ENCODE results near the gene CDKAL1.
A peak's percentile ranks its signal among the peaks of the same experiment; 100 is the strongest.

CDKAL1 gene

DNA sequence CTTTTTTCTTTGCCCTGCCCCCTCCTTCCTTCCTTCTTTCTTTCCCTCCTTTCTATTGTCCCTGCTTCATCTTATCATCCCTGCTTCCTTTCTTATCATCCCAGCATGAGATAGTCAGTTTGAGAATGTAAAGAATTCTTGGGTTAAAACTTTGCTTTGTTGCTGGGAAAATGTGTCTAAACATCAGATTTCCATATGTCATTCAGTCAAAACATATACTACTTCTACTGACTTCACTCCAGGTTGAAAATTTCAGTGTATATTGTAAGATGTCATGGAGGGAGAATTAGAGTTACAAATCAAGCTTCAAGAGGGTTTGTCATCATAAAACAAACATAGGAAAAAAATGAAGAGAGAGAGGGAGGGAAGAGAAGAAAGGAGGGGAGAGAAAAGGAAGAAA, 700.9 kb downstream of the CDKAL1 start:
- H3K9me3 ChIP-seq (ENCODE audit: control insufficient read depth, low read length) = peaks cover 14% of the 10 kb centered on the region
- no peak for DNase-seq
- no peak overlapping the region for H2BK5ac ChIP-seq (ENCODE audit: low read depth, low read length, poor library complexity, severe bottlenecking)
- H3K4me1 ChIP-seq (ENCODE audit: control insufficient read depth, insufficient read depth, low read depth, low read length) = no peaks in the 10 kb centered on the region
- no peak overlapping the region for H3K4ac ChIP-seq (ENCODE audit: low read depth in 1 of 2, low read length in 2 of 2)
- no peaks in the 10 kb centered on the region for H3K27me3 ChIP-seq (ENCODE audit: control insufficient read depth in 1 of 2, insufficient read depth in 1 of 2, low read length in 2 of 2)
- no peak overlapping the region for H4K8ac ChIP-seq (ENCODE audit: low read length)
- H2BK15ac ChIP-seq (ENCODE audit: low read depth, poor library complexity, severe bottlenecking) = no peak overlapping the region
- no peak overlapping the region for H3K4me3 ChIP-seq (ENCODE audit: insufficient read depth in 1 of 2, low read depth in 1 of 2, low read length in 2 of 2)
- peaks cover 8 to 24% of the 10 kb centered on the region in 2 experiments for H3K36me3 ChIP-seq (ENCODE audit: control insufficient read depth in 1 of 2, insufficient read depth in 2 of 2, low read depth in 1 of 2, low read length in 2 of 2)
- no peak overlapping the region for H3K23ac ChIP-seq (ENCODE audit: low read length in 2 of 2)
- no peak overlapping the region for H2AFZ ChIP-seq (ENCODE audit: low read depth, low read length)
- H2AK5ac ChIP-seq (ENCODE audit: low read length, severe bottlenecking) = no peak overlapping the region
- no peak overlapping the region for H3K18ac ChIP-seq (ENCODE audit: low read depth in 1 of 2, low read length in 2 of 2)
- H3K14ac ChIP-seq (ENCODE audit: low read length in 2 of 2) = no peak overlapping the region
- H3K9ac ChIP-seq (ENCODE audit: low read length) = no peak overlapping the region
- no peak overlapping the region for H3K4me2 ChIP-seq (ENCODE audit: low read length, poor library complexity, severe bottlenecking)
- H3K79me1 ChIP-seq (replicated peaks; ENCODE audit: low read length, poor library complexity, severe bottlenecking) = no peaks in the 10 kb centered on the region
- no peak overlapping the region for H4K91ac ChIP-seq (ENCODE audit: low read length)
- H2BK120ac ChIP-seq (ENCODE audit: low read depth, low read length) = no peak overlapping the region
- no peak overlapping the region for H3K27ac ChIP-seq (ENCODE audit: low read length, poor library complexity, severe bottlenecking)
- H2BK12ac ChIP-seq (ENCODE audit: low read length in 2 of 2) = no peak overlapping the region

DNA sequence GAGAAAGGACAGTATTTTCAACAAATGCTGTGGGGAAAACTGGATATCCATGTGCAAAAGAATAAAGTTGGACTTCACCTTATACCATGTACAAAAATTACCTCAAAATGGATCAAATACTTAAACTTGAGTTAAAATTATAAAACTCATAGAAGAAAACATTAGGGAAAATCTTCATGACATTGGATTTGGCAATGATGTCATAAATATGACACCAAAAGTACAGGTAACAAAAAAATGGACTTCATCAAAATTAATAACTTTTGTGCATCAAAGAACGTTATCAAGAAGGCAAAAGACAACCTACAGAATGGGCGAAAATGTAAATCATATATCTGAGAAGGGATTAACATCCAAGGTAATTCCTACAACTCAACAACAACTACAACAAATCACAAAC, 704.0 kb downstream of the CDKAL1 start:
- Histone ChIP-seq H3K4ac (ENCODE audit: low read depth in 1 of 2, low read length in 2 of 2) (no peak overlapping the region), H3K27me3 (ENCODE audit: control insufficient read depth in 1 of 2, insufficient read depth in 1 of 2, low read length in 2 of 2) (no peaks in the 10 kb centered on the region), H3K9me3 (ENCODE audit: control insufficient read depth, low read length) (peaks cover 14% of the 10 kb centered on the region), H4K8ac (ENCODE audit: low read length) (no peak overlapping the region), H3K18ac (ENCODE audit: low read depth in 1 of 2, low read length in 2 of 2) (no peak overlapping the region), H2BK15ac (ENCODE audit: low read depth, poor library complexity, severe bottlenecking) (no peak overlapping the region), H2BK12ac (ENCODE audit: low read length in 2 of 2) (no peak overlapping the region), H3K23ac (ENCODE audit: low read length in 2 of 2) (no peak overlapping the region), H2BK120ac (ENCODE audit: low read depth, low read length) (no peak overlapping the region), H2AFZ (ENCODE audit: low read depth, low read length) (no peak overlapping the region), H3K27ac (ENCODE audit: low read length, poor library complexity, severe bottlenecking) (no peak overlapping the region), H3K4me2 (ENCODE audit: low read length, poor library complexity, severe bottlenecking) (no peak overlapping the region), H3K79me1 (replicated peaks; ENCODE audit: low read length, poor library complexity, severe bottlenecking) (no peaks in the 10 kb centered on the region), H3K4me1 (ENCODE audit: control insufficient read depth, insufficient read depth, low read depth, low read length) (no peaks in the 10 kb centered on the region), H2BK5ac (ENCODE audit: low read depth, low read length, poor library complexity, severe bottlenecking) (no peak overlapping the region), H2AK5ac (ENCODE audit: low read length, severe bottlenecking) (no peak overlapping the region), H3K14ac (ENCODE audit: low read length in 2 of 2) (no peak overlapping the region), H3K4me3 (ENCODE audit: insufficient read depth in 1 of 2, low read depth in 1 of 2, low read length in 2 of 2) (no peak overlapping the region), H3K36me3 (ENCODE audit: control insufficient read depth in 1 of 2, insufficient read depth in 2 of 2, low read depth in 1 of 2, low read length in 2 of 2) (peaks cover 5 to 7% of the 10 kb centered on the region in 2 experiments), H4K91ac (ENCODE audit: low read length) (no peak overlapping the region), H3K9ac (ENCODE audit: low read length) (no peak overlapping the region)
- DNase-seq = no peak
- no CpG with 5 or more reads among the region's 2 CpGs for WGBS

DNA sequence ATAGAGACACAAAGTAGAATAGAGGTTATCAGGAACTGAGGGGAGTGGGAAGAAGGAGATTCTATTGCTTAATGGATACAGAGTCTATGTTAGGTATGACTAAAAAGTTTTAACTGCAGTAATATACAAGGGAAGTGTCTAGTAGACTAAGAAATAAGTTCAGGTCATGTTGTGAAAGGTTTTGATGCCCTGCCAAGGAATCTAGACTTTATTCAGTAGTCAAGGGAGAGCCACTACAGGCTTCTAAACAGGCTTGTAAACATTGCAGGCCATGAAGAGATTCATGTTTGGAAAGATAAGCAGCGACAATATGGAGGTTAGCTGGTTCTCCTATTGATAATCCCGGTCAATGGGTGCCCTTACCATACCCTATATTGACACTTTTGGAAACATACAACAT, 706.5 kb downstream of the CDKAL1 start:
- no peak overlapping the region for H2BK120ac ChIP-seq (ENCODE audit: low read depth, low read length)
- no peak overlapping the region for H4K91ac ChIP-seq (ENCODE audit: low read length)
- no peak overlapping the region for H2BK12ac ChIP-seq (ENCODE audit: low read length in 2 of 2)
- no peaks in the 10 kb centered on the region for H3K36me3 ChIP-seq (ENCODE audit: control insufficient read depth in 1 of 2, insufficient read depth in 2 of 2, low read depth in 1 of 2, low read length in 2 of 2)
- H3K4me1 ChIP-seq (ENCODE audit: control insufficient read depth, insufficient read depth, low read depth, low read length) = no peaks in the 10 kb centered on the region
- H3K14ac ChIP-seq (ENCODE audit: low read length in 2 of 2) = no peak overlapping the region
- no peak overlapping the region for H3K4me2 ChIP-seq (ENCODE audit: low read length, poor library complexity, severe bottlenecking)
- no peaks in the 10 kb centered on the region for H3K27me3 ChIP-seq (ENCODE audit: control insufficient read depth in 1 of 2, insufficient read depth in 1 of 2, low read length in 2 of 2)
- no peak overlapping the region for H3K4me3 ChIP-seq (ENCODE audit: insufficient read depth in 1 of 2, low read depth in 1 of 2, low read length in 2 of 2)
- peak; percentile 38 for DNase-seq
- H3K9ac ChIP-seq (ENCODE audit: low read length) = no peak overlapping the region
- no peak overlapping the region for H3K4ac ChIP-seq (ENCODE audit: low read depth in 1 of 2, low read length in 2 of 2)
- H3K23ac ChIP-seq (ENCODE audit: low read length in 2 of 2) = no peak overlapping the region
- H3K9me3 ChIP-seq (ENCODE audit: control insufficient read depth, low read length) = peaks cover 9% of the 10 kb centered on the region
- H3K79me1 ChIP-seq (replicated peaks; ENCODE audit: low read length, poor library complexity, severe bottlenecking) = no peaks in the 10 kb centered on the region
- H2AK5ac ChIP-seq (ENCODE audit: low read length, severe bottlenecking) = no peak overlapping the region
- no peak overlapping the region for H2BK15ac ChIP-seq (ENCODE audit: low read depth, poor library complexity, severe bottlenecking)
- no peak overlapping the region for H3K18ac ChIP-seq (ENCODE audit: low read depth in 1 of 2, low read length in 2 of 2)
- H4K8ac ChIP-seq (ENCODE audit: low read length) = no peak overlapping the region
- no peak overlapping the region for H2BK5ac ChIP-seq (ENCODE audit: low read depth, low read length, poor library complexity, severe bottlenecking)
- H3K27ac ChIP-seq (ENCODE audit: low read length, poor library complexity, severe bottlenecking) = no peak overlapping the region
- no peak overlapping the region for H2AFZ ChIP-seq (ENCODE audit: low read depth, low read length)
- WGBS = no CpG with 5 or more reads among the region's 2 CpGs

DNA sequence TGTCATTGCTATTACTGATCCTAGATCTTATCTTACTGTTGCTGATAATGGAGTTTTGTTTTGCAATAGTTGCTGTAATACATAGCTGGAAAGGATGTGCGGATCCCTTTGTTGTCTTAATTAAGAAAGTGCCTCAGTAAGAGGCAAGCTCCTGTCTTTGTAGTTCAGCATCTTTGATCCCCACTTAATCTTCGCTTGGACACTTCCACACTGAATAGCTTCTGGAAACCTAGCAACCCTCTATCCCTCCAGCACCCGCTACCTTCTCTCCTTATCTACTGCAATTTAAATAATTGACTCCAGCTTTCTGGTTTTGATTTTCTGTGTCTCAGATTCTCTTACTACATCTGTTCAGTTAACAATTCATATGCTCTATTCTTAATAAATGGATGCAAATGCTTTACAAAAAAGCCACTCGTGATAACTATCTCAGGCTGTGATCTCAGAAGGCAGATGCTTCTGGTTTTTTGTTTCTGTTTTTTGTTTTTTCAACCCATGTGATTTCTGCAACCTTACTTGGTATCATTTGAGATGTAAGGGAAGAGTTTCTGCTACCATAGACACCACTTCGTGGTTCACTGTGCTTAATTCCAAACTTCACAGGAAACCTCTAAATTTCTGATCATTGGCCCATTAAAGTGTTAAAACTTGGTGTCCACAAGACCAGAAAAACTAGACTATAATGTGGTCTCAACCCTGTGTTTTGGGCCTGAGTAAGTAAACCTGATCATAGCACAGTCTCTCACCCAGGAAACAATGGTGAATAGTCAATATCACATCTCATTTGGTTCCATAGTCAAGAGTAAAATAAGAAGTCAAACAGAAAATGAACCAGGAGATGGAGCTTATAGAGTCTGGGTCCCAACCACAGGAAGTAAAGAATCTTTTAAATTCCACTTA, 707.2 kb downstream of the CDKAL1 start:
- no peak overlapping the region for H2BK15ac ChIP-seq (ENCODE audit: low read depth, poor library complexity, severe bottlenecking)
- 80% methylated on average over 4 of the region's 5 CpGs for WGBS
- no peak overlapping the region for H3K18ac ChIP-seq (ENCODE audit: low read depth in 1 of 2, low read length in 2 of 2)
- H2BK5ac ChIP-seq (ENCODE audit: low read depth, low read length, poor library complexity, severe bottlenecking) = no peak overlapping the region
- no peak for DNase-seq
- H4K91ac ChIP-seq (ENCODE audit: low read length) = no peak overlapping the region
- no peak overlapping the region for H3K14ac ChIP-seq (ENCODE audit: low read length in 2 of 2)
- H2AFZ ChIP-seq (ENCODE audit: low read depth, low read length) = no peak overlapping the region
- peaks cover 9% of the 10 kb centered on the region for H3K9me3 ChIP-seq (ENCODE audit: control insufficient read depth, low read length)
- no peak overlapping the region for H3K9ac ChIP-seq (ENCODE audit: low read length)
- H3K4me3 ChIP-seq (ENCODE audit: insufficient read depth in 1 of 2, low read depth in 1 of 2, low read length in 2 of 2) = no peak overlapping the region
- H3K79me1 ChIP-seq (replicated peaks; ENCODE audit: low read length, poor library complexity, severe bottlenecking) = no peaks in the 10 kb centered on the region
- H2BK12ac ChIP-seq (ENCODE audit: low read length in 2 of 2) = no peak overlapping the region
- no peak overlapping the region for H3K4me2 ChIP-seq (ENCODE audit: low read length, poor library complexity, severe bottlenecking)
- no peak overlapping the region for H2AK5ac ChIP-seq (ENCODE audit: low read length, severe bottlenecking)
- H3K36me3 ChIP-seq (ENCODE audit: control insufficient read depth in 1 of 2, insufficient read depth in 2 of 2, low read depth in 1 of 2, low read length in 2 of 2) = no peaks in the 10 kb centered on the region
- no peaks in the 10 kb centered on the region for H3K4me1 ChIP-seq (ENCODE audit: control insufficient read depth, insufficient read depth, low read depth, low read length)
- no peak overlapping the region for H2BK120ac ChIP-seq (ENCODE audit: low read depth, low read length)
- H3K4ac ChIP-seq (ENCODE audit: low read depth in 1 of 2, low read length in 2 of 2) = no peak overlapping the region
- H3K27me3 ChIP-seq (ENCODE audit: control insufficient read depth in 1 of 2, insufficient read depth in 1 of 2, low read length in 2 of 2) = no peaks in the 10 kb centered on the region
- H3K23ac ChIP-seq (ENCODE audit: low read length in 2 of 2) = no peak overlapping the region
- H4K8ac ChIP-seq (ENCODE audit: low read length) = no peak overlapping the region
- H3K27ac ChIP-seq (ENCODE audit: low read length, poor library complexity, severe bottlenecking) = no peak overlapping the region

All from mesenchymal stem cell (in vitro differentiated cells and primary cell).